D341Med (cell line): ENCODE measurements around the gene GALNT10.

Experiments used
- DNase-seq: peaks from one replicate; pipeline ENCODE4 v3.0.0; 2012; ENCODE audit warnings: low spot score

Gene GALNT10

DNA sequence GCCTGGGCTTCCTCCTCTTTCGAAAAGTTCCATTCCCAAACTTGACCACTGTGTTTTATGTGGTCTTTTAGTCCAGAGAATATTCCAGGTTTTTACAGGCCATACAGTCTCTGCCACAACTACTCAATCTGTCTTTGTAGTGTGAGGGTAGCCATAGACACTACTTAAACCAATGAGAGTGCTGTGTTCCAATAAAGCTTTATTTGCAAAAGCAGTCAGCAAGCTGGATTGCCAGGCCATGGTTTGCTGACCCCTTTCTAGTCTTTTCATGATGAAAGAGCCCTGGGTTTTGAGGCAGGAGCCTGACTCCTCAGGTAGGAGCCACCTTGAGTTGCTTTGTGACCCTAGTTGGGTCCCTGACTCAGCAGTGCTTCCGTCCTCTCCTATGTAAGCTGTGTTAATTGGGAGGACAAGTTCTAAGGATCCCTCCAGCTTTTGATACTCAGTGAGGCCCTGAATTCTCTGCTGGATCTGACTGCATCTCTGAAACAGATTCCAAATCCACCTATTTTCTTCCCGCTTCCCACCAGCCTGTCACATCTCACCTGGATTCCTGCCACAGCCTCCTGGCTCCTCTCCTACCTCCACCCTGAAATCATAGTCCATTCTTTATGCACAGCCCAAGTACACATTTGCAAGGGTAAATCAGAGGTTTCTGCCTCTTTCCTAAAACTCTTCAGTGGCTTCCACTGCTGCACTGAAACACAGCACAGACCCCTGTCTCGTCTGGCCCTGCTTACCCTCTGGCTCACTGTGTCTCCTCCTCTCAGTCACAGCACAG lies 13.5 kb downstream of the GALNT10 start:
- no peak for DNase-seq

DNA sequence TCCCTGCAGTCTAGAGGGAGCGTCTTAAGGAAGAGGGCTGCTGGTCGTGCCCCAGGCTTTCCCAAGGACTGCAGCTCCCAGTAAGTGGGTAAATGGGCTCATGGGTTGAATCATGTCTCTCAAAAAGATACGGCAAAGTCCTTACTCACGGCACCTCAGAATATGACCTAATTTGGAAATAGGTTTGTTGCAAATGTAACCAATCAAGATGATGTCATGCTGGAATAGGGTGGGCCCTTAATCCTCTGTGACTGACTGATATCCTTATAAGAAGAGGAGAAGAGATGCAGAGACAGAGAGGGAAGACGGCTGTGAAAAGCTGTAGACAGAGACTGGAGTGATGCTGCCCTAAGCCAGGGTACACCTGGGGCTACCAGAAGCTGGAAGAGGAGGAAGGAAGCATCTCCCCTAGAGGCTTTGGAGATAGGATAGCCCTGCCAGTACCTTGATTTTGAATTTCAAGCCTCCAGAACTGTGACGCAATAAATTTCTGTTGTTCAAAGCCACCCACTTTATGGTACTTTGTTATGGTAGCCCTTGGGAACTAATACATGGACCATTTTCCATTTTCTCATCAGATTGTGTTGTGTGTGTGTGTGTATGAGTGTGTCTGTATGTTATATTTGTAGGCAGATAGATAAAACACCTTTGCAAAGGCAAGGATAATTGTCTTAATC lies 15.0 kb downstream of the GALNT10 start:
- DNase-seq = no peak

DNA sequence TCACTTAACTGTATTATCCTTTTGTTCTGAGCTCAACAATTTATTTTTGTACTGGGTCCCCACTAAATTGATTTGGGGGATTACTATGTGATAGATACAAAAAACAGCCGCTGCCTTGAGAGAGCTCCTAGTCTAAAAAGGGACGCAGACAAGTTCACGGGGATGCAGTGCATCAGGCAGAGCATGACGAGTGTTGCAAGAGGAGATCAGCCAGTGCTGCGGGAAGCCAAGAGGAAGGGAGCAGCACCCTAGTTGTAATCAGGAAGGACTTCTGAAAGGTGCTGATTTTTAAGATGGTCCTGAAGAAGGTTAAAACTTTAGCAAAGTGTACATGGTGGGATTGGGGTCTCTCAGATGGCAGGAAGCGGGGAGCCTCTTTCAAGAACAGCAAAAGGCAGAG lies 15.8 kb downstream of the GALNT10 start:
- DNase-seq = peak; percentile 55

GRCh38 chr5:154207204-154207603 lies 16.7 kb downstream of the GALNT10 start:
- no peak for DNase-seq

DNA sequence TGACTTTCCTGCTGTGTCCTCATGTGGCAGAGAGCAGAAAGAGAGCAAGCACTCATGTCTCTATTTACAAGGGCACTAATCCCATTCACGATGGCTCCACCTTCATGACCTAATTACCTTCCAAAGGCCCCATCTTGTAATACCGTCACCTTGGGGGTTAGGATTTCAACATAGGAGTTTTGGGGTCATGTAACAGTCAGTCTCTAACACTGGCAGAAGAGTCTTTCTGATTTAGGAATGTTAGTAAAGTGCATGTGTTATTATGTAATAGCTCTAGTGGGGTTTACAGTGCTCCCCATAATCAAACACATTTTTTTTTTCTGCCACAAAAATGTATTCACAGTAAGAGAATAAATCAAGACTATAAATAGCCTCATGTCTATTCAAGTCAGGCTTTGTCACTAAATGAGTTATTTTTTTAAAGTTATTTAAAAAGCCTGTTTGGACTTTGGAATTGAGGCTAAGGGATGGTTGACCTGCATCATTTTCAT lies 19.1 kb downstream of the GALNT10 start:
- no peak for DNase-seq

DNA sequence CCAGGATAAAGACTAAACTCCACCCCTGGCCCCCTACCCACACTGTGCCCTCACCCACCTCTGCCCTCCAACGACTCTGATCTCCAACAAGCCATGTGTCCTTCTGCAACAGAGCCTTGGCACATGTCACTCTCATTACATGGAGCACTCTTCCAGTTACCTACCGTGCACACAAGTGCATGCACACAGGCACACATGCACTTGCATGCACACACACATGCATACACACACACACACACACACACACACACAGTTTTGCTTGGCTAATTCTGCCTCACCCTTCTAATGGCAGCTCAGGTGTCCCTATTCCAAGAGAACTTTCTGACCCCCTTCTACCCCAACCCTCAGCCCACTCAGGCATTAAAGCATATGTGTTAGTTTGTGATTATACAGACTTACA lies 19.6 kb downstream of the GALNT10 start:
- DNase-seq = no peak

DNA sequence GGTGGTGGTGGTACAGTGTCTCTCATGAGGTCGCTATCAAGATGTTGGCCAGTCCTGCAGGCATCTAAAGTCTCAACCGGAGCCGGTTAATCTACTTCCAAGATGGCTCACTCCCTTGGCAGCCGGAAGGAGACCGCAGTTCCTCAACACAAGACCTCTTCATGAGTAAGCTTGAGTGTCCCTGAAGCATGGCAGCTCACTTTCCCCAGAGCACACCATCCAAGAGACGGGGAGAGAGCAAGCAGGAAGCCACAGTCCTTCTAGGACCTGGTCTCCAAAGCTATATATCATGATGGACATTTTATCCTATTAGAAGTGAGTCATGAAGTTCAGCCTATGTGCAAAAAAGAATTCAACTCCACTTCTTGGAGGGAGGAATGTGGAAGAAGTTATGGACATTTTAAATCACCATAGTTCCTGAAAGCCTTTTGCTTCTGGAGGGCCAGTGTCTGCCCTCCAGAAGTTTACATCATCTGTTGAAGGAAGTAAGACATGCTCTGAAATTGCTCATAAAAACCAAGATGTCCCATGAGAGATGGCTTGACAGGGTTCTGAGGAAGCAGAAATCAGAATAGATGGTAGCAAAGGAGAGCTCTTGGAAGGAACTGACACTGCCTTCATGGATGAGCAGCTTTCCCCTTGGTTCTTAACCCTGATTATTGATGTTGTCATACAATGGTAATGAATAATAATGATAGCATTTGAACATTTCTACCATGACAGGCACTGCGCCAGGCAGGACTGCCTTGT lies 21.3 kb downstream of the GALNT10 start:
- no peak for DNase-seq

GRCh38 chr5:154213592-154213991 lies 23.1 kb downstream of the GALNT10 start:
- no peak for DNase-seq

DNA sequence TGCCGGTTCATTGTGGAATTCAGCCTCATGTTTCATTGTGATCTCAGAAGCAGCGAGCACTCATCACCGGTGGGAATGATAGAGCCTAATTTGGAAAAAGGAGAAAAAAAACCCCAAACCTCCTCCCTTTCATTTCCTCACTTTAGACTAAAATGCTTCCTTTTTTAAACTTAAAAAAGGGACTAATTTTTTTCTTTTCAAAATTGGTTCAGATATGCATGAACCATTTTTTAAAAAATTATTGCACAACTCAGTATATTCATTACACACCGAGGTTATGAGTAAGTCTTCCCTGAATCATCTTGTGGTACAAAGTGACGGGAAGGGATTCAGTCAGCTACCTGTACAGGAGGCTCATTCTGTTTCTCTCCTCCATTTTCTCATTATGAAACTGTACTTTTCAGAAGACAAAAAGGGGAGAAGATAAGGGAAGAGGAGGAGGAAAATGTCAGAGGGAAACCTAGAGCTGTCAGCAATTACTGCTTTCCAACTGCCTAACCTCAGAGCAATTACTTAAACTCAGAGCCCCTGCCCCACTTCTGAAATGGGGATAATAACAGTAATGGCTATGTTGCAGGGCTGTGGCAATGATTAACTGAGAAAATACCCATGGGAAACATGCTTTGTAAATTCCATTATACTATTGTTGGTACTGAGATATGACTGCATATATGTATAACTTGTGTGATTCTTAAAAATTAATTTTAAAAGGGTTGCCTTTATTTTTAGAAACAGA lies 24.0 kb downstream of the GALNT10 start:
- DNase-seq = no peak

- DNase-seq = no peak
Observed at GRCh38 chr5:154215571-154216325, 25.2 kb downstream of the GALNT10 start.

DNA sequence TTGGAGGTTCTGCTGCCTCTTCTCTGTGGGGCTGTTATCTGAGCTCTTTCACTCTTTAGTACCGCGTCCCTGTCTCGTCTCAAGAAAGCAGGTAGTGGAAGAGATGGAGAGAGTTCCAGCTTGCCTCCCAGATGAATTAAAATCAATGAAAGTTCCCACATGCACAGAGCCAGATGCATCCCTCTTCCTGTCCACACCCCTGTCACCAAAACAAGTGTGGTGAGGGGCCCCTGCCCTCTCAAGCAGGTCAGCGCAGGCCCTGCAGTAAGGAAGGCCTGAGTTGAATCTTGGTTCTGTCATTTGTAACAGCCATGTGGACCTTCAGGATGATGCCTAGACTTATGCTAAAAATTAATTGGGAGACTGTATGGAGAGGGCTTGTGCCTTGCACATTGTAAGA lies 26.9 kb downstream of the GALNT10 start:
- DNase-seq = no peak

DNA sequence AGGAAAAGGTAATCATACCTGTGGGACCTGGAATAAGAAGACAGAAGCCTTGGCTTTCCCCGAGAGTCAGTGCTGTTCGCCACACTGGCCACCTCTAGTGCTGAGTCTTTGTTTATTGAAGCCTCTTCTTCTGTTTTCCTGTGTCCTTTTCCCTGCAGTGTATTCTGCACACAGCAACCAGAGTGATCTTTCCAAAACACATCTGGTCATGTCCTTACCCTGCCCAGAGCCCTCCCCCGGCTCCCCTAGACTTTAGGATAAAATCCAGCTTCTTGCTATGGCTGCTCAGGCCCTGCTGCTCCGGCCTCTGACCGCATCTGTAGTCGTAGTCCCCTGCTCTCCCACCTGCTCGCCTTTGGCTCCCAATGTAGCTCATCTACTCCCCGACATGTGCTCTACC lies 28.3 kb downstream of the GALNT10 start:
- no peak for DNase-seq

- DNase-seq = no peak
Observed at GRCh38 chr5:154220625-154221024, 30.1 kb downstream of the GALNT10 start.

DNA sequence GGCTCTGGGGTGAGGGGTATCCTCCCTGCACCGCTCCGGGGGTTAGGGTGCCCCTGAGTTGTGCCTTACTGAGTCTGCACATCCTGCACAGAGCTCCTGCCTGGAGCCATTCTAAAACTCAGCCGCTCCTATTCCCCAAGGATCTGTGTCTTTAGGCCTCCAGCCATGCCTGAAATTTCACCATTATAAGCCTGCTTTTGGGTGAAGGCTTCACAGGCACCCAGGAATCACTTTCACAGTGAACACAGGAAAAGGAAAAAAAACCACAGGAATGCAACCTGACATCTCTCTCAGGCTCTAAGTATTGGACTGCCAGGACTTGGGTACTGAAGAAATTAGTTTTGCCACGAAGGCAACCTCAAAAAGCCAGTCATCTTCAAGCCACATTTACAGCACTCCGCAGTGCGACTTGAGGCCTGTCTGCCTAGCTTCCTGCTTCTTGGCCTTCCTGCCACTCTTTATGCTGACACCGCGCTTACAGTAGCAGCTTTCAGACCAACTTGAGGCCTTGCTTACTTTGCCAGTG lies 30.9 kb downstream of the GALNT10 start:
- DNase-seq = no peak

DNA sequence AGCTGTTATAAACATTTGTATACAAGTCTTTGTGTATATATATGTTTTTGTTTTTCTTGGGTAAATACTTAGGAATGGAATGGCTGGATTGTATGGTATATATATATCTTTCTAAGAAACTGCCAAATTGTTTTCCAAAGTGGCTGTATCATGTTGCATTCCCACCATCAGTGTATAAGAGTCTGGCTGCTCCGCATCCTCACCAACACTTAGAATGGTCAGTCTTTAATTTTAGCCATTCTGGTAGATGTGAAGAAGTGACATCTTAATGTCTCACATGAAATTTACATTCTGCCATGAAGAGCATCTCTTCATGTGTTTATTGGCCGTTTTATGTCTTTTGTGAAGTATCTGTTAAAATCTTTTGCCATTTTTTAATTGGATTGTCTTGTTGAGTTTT lies 31.9 kb downstream of the GALNT10 start:
- DNase-seq = no peak

- no peak for DNase-seq
Observed at GRCh38 chr5:154223320-154223719, 32.8 kb downstream of the GALNT10 start.

GRCh38 chr5:154227090-154227489 lies 36.6 kb downstream of the GALNT10 start:
- no peak for DNase-seq

DNA sequence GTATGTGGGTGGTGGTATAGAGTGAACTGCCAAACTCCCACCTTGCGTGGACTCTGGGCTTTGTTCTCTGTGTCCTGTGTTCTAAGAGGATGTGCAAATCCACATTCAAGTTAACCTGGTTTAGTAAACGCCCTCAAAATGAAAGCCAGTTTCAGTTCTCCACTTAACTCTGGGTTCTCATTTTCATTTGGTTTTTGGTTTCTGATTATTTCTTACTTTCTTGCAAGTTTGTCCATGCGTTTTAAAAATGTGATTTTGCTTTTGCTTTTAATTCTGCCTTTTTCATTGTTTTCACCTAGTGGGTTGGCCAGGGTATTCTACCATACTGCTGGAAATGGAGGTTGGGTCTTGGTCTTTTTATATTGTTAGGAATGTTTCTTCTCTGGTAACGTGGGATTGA lies 38.2 kb downstream of the GALNT10 start:
- DNase-seq = no peak

DNA sequence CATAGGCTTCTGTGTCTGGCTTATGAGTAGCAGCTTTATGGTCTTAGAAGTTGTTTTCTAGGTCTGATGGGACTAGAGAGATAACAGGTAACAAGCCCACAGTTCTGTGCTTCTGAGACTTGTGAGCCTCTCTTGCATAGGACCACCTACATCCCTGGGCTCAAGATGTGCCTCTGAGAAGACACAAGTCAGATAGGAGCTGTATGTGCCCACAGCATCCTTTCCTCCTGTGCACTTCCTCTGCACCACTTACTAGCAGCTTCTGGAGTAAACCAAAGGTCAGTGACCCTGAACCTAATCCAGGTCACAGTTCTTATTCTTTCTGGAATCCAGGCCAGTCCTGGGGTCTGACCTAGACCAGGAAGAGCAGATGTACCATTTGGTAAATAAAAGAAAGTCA lies 40.0 kb downstream of the GALNT10 start:
- no peak for DNase-seq

GRCh38 chr5:154234551-154234950 lies 44.0 kb downstream of the GALNT10 start:
- DNase-seq = no peak

DNA sequence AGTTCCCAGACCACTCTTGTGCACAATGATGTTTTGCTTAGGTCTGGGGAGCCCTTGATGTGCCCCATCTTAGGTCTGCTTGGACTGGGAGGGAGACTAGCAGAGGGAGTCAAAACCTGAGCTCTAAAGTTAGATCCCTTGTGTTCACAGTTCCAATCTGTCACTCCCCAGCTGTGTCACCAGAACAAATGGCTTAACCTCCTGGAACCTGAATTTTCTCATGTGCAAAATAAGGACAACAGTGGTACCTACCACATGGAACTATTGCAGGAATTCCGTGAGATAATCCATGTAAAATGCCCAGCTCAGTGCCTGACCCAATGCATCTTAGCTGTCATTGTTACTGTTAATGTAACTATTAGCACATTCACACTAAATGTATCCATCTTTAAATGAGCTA lies 45.5 kb downstream of the GALNT10 start:
- no peak for DNase-seq
